IgD-negative memory B cell (primary cell): ENCODE data around the gene PHOX2B. TPM values are rescaled to one million over a fixed set of nuclear protein-coding genes. Genes with fewer than 3 reads are reported as not detected.

Experiments used
- H3K27ac Mint-ChIP-seq, 3 donors: one replicate each; pipeline ENCODE4 v1.8.0; 2020 to 2022; ENCODE audit warnings: mild to moderate bottlenecking in 3 of 3, mixed read lengths in 3 of 3, moderate library complexity in 1 of 3
- H3K27me3 Mint-ChIP-seq: one replicate; pipeline ENCODE4 v1.8.0; 2021; ENCODE audit warnings: mixed read lengths
- H3K36me3 Mint-ChIP-seq: one replicate; pipeline ENCODE4 v1.8.0; 2020; ENCODE audit warnings: mild to moderate bottlenecking, mixed read lengths
- H3K4me1 Mint-ChIP-seq, 3 donors: one replicate each; pipeline ENCODE4 v1.8.0; 2020 to 2022; ENCODE audit warnings: mixed read lengths in 3 of 3, mild to moderate bottlenecking in 1 of 3
- H3K4me3 Mint-ChIP-seq, 4 donors: one replicate each; pipeline ENCODE4 v1.8.0; 2020 to 2022; ENCODE audit warnings: mild to moderate bottlenecking in 4 of 4, mixed read lengths in 4 of 4, moderate library complexity in 3 of 4
- H3K9me3 Mint-ChIP-seq, 3 donors: one replicate each; pipeline ENCODE4 v1.8.0; 2020 to 2021; ENCODE audit warnings: mixed read lengths in 3 of 3, mild to moderate bottlenecking in 1 of 3
- polyA plus RNA-seq: library from polyadenylated mRNA; unstranded; fragments of 300-500 nt; fragmentation: Illumina TruSeq; gene quantifications from one replicate; pipeline ENCODE4 v1.2.3, GENCODE V29; 2021

PHOX2B gene
- polyA plus RNA-seq, 1 donor from 2014 or later, result not detected

GRCh38 chr4:41709844-41710481, 38.6 kb downstream of the PHOX2B start:
- no peaks in the 10 kb centered on the region for H3K36me3 Mint-ChIP-seq
- H3K4me1 Mint-ChIP-seq, result no peaks in the 10 kb centered on the region
- no peaks in the 10 kb centered on the region for H3K27me3 Mint-ChIP-seq
- H3K4me3 Mint-ChIP-seq, result no peak overlapping the region
- no peak overlapping the region for H3K27ac Mint-ChIP-seq
- H3K9me3 Mint-ChIP-seq, result peaks cover 0 to 4% (median 2%) of the 10 kb centered on the region in 3 donors

GRCh38 chr4:41703785-41704184, 44.7 kb downstream of the PHOX2B start:
- Mint-ChIP-seq H3K9me3 (peaks cover 0 to 2% (median 0%) of the 10 kb centered on the region in 3 donors), H3K36me3 (no peaks in the 10 kb centered on the region), H3K27ac (no peak overlapping the region), H3K4me3 (no peak overlapping the region), H3K27me3 (peaks cover 4% of the 10 kb centered on the region), H3K4me1 (no peaks in the 10 kb centered on the region)

GRCh38 chr4:41702770-41703169, 45.8 kb downstream of the PHOX2B start:
- Mint-ChIP-seq H3K27me3 (peaks cover 4% of the 10 kb centered on the region), H3K27ac (no peak overlapping the region), H3K4me1 (no peaks in the 10 kb centered on the region), H3K36me3 (no peaks in the 10 kb centered on the region), H3K4me3 (no peak overlapping the region), H3K9me3 (peaks cover 0 to 1% (median 0%) of the 10 kb centered on the region in 3 donors)

GRCh38 chr4:41701983-41702382, 46.5 kb downstream of the PHOX2B start:
- H3K4me3 Mint-ChIP-seq, result peak overlapping the region in 1 of 4 donors; percentile 18
- peaks cover 0 to 1% (median 0%) of the 10 kb centered on the region in 3 donors for H3K9me3 Mint-ChIP-seq
- H3K27ac Mint-ChIP-seq, result no peak overlapping the region
- H3K4me1 Mint-ChIP-seq, result no peaks in the 10 kb centered on the region
- peaks cover 4% of the 10 kb centered on the region for H3K27me3 Mint-ChIP-seq
- no peaks in the 10 kb centered on the region for H3K36me3 Mint-ChIP-seq

- H3K27ac Mint-ChIP-seq, result no peak overlapping the region
- no peaks in the 10 kb centered on the region for H3K36me3 Mint-ChIP-seq
- H3K4me3 Mint-ChIP-seq, result no peak overlapping the region
Observed at GRCh38 chr4:41696763-41697162, 51.8 kb downstream of the PHOX2B start.

GRCh38 chr4:41696131-41696530, 52.4 kb downstream of the PHOX2B start:
- H3K4me1 Mint-ChIP-seq, result peaks cover 0 to 2% (median 0%) of the 10 kb centered on the region in 3 donors
- H3K27me3 Mint-ChIP-seq, result no peaks in the 10 kb centered on the region
- no peak overlapping the region for H3K4me3 Mint-ChIP-seq
- no peak overlapping the region for H3K27ac Mint-ChIP-seq
- H3K9me3 Mint-ChIP-seq, result no peaks in the 10 kb centered on the region
- H3K36me3 Mint-ChIP-seq, result no peaks in the 10 kb centered on the region

More at GRCh38 chr4:41696763-41697162, 51.8 kb downstream of the PHOX2B start:
- Mint-ChIP-seq H3K4me1 (peaks cover 0 to 2% (median 0%) of the 10 kb centered on the region in 3 donors), H3K27me3 (peaks cover 3% of the 10 kb centered on the region), H3K9me3 (no peaks in the 10 kb centered on the region)

Other genes with a start within 250 kb of the PHOX2B start
- gene LIMCH1, start 210.6 kb downstream of the PHOX2B start, polyA plus RNA-seq, result not detected
- 19.9 TPM for gene TMEM33, start 186.7 kb upstream of the PHOX2B start, polyA plus RNA-seq
- not detected for gene DCAF4L1, start 233.0 kb upstream of the PHOX2B start, polyA plus RNA-seq
- gene SLC30A9, start 241.8 kb upstream of the PHOX2B start, polyA plus RNA-seq, result 36.4 TPM